Liver (tissue), 3 donors: ENCODE results near the gene HNRNPM.

Experiments
- EGR1 ChIP-seq, 2 donors: IDR thresholded peaks; 2 replicates each; pipeline ENCODE4 v1.6.1; 2016 to 2018; ENCODE audit warnings: antibody characterized with exemption in 2 of 2, low read depth in 2 of 2
- HNF4G ChIP-seq: IDR thresholded peaks from 2 replicates; pipeline ENCODE4 v1.6.1; 2016; ENCODE audit warnings: antibody characterized with exemption
- TF ChIP-seq, protein P1 (sequence below): fragments of 150-350 bp; IDR thresholded peaks from 2 replicates; pipeline ENCODE4 v1.5.1; 2017; ENCODE audit warnings: improper control_type of control experiment, low read depth, low read length; ENCODE audit not compliant: missing input control
- TF ChIP-seq, protein P2 (sequence below): IDR thresholded peaks from 2 replicates; pipeline ENCODE4 v1.6.1; 2016; ENCODE audit warnings: antibody characterized with exemption, mild to moderate bottlenecking
- donor health status: healthy.
- donor health status: healthy.

DNA sequence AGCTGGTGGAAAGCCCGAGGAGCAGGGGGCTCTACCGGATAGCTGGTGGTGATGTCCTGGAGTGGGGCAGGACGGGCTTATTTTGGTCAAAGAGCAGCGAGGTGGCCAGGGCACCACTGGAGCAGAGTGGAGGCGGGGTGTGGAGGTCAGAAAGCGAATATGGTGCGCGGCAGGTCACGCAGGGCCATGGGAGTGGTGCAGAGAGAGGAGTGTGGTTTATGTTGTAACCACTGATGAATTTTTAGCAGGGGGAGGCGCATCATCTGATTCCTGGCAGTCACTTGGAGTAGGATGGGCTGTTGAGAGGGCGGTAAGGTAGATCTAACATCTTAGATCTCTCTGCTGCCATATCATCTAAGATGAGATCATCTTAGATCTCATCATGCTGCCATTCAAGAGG is 70.5 kb downstream of the HNRNPM start:
- TF ChIP-seq, protein P1, sequence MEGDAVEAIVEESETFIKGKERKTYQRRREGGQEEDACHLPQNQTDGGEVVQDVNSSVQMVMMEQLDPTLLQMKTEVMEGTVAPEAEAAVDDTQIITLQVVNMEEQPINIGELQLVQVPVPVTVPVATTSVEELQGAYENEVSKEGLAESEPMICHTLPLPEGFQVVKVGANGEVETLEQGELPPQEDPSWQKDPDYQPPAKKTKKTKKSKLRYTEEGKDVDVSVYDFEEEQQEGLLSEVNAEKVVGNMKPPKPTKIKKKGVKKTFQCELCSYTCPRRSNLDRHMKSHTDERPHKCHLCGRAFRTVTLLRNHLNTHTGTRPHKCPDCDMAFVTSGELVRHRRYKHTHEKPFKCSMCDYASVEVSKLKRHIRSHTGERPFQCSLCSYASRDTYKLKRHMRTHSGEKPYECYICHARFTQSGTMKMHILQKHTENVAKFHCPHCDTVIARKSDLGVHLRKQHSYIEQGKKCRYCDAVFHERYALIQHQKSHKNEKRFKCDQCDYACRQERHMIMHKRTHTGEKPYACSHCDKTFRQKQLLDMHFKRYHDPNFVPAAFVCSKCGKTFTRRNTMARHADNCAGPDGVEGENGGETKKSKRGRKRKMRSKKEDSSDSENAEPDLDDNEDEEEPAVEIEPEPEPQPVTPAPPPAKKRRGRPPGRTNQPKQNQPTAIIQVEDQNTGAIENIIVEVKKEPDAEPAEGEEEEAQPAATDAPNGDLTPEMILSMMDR = no peak
- TF ChIP-seq HNF4G = no peak
- TF ChIP-seq EGR1 (IDR thresholded peaks at IDR 0.05; ENCODE audit: low read depth in 2 of 2) = no peak
- TF ChIP-seq, protein P2, sequence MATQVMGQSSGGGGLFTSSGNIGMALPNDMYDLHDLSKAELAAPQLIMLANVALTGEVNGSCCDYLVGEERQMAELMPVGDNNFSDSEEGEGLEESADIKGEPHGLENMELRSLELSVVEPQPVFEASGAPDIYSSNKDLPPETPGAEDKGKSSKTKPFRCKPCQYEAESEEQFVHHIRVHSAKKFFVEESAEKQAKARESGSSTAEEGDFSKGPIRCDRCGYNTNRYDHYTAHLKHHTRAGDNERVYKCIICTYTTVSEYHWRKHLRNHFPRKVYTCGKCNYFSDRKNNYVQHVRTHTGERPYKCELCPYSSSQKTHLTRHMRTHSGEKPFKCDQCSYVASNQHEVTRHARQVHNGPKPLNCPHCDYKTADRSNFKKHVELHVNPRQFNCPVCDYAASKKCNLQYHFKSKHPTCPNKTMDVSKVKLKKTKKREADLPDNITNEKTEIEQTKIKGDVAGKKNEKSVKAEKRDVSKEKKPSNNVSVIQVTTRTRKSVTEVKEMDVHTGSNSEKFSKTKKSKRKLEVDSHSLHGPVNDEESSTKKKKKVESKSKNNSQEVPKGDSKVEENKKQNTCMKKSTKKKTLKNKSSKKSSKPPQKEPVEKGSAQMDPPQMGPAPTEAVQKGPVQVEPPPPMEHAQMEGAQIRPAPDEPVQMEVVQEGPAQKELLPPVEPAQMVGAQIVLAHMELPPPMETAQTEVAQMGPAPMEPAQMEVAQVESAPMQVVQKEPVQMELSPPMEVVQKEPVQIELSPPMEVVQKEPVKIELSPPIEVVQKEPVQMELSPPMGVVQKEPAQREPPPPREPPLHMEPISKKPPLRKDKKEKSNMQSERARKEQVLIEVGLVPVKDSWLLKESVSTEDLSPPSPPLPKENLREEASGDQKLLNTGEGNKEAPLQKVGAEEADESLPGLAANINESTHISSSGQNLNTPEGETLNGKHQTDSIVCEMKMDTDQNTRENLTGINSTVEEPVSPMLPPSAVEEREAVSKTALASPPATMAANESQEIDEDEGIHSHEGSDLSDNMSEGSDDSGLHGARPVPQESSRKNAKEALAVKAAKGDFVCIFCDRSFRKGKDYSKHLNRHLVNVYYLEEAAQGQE = no peak
